GM11168 (cell line): Measurements from ENCODE around the gene PLEKHM2.
"Not testable (repeated sequence)": the region's sequence is repeated elsewhere in the genome, so short reads cannot be mapped to it uniquely, and the experiment has no call there.

Source experiments
- in situ Hi-C: fragments of 300-500 bp; cut with MboI; formaldehyde crosslinking; loops from one replicate; pipeline ENCODE4 v1.12.0; 2022; ENCODE audit warnings: low sequenced_read_pairs; ENCODE audit not compliant: unreplicated experiment

The PLEKHM2 gene

DNA sequence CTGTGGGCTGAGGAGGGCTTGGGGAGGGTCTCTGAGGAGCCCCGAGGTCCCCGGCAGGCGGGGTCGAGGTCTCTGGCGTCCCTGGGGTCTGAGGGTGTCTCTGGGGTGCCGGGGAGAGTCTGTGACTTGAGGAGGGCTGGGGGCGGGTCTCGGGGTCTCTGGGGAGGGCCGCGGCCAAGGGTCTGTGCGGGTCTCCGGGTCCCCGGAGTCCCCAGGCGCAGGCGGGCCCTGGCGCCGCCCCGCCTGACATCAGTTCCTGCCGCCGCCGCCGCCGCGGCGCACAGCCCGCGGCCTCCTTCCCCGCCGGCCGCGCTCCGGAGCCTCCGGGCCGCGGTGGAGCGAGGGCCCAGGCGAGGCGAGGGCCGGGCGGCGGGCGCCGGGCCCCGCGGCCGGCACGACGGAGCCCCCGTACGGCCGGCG is at the start of gene PLEKHM2:
PLEKHM2 (plus strand) TSS at position 279 of the 420 bp plus-strand sequence. CDS start 239 bp downstream, outside the sequence.
- in situ Hi-C loops, result no loop called here

GRCh38 chr1:15636436-15636835 is 47.7 kb upstream of the PLEKHM2 start:
- in situ Hi-C loops, result no loop called here

DNA sequence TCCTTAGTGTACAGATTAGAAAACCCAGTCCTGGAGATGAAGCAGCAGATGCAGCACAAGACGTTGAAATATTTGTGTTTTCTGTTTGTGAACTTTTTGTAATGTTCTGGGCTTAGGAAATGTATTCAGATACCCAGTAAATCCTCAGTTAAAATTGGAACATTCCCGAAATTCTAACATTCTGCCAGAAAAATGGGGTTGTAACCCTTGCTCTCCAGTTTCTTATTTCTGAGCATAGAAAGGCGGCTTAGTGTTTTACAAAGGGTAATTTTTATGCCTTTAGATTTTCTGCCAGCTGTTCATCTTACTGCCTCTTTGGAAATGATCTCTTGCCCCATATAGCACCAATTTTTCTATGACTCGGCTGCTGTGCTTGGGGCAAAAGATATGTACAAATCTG is 46.3 kb upstream of the PLEKHM2 start:
- in situ Hi-C loops, result no loop called here

GRCh38 chr1:15639262-15639661 is 44.9 kb upstream of the PLEKHM2 start:
- in situ Hi-C loops, result no loop called here

DNA sequence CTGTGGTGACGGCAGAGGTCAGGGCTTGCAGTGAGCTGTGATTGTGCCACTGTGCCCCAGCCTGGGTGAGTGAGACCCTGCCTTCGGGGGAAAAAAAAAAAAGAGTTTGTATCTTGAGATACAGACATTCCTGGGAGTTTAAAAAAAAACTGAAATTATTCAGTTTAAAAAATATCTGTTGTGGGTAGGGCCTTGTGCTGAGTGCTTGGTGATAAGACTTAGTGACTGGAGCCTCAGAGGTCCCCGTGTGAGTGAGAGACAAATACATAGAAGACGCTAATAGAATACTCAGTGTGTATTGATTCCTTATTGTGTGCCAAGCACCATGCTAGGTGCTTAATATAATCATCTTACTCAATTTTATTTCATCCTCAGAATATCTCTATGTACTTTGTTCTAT is 44.2 kb upstream of the PLEKHM2 start:
- in situ Hi-C loops, result no loop called here

- in situ Hi-C loops, result no loop called here
Observed at GRCh38 chr1:15640667-15641066, 43.5 kb upstream of the PLEKHM2 start.

- in situ Hi-C loops, result no loop called here
Observed at GRCh38 chr1:15649937-15650336, 34.2 kb upstream of the PLEKHM2 start.

GRCh38 chr1:15650433-15650832 is 33.7 kb upstream of the PLEKHM2 start:
- in situ Hi-C loops, result no loop called here

GRCh38 chr1:15652130-15652529 is 32.0 kb upstream of the PLEKHM2 start:
- in situ Hi-C loops, result not testable (repeated sequence)

GRCh38 chr1:15654091-15654690 is 29.9 kb upstream of the PLEKHM2 start:
- in situ Hi-C loops, result no loop called here

GRCh38 chr1:15656464-15656863 is 27.7 kb upstream of the PLEKHM2 start:
- in situ Hi-C loops, result no loop called here

- in situ Hi-C loops, result no loop called here
Observed at GRCh38 chr1:15657021-15657420, 27.1 kb upstream of the PLEKHM2 start.

DNA sequence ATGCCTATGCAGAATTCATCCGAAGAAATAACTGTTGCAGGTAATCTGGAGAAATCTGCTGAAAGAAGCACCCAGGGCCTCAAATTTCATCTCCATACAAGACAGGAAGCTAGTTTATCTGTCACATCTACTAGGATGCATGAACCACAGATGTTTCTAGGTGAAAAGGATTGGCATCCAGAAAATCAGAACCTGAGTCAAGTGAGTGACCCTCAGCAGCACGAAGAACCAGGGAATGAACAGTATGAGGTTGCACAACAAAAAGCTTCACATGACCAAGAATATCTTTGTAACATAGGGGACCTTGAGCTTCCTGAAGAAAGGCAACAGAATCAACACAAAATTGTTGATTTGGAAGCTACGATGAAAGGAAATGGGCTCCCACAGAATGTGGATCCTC is 24.0 kb upstream of the PLEKHM2 start:
- in situ Hi-C loops, result no loop called here

DNA sequence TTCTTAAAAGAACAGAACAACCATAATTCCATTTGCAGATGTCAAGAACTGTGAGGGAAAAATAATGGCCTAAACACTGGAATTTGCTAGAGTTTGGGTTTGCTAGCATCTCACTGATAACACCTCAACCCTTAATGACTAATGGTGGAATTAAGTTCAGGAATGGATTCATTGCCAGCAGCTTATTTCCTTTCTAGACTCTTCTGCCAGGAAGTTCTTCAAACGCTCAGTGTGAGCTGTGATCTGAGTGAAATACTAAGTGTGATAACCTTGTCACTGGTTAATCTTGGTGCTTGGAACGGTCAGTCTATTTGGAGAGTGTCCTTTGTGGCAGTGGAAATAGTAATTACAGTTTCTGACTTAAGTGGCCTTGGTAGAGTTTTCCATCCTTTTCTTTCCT is 21.6 kb upstream of the PLEKHM2 start:
- in situ Hi-C loops, result no loop called here

DNA sequence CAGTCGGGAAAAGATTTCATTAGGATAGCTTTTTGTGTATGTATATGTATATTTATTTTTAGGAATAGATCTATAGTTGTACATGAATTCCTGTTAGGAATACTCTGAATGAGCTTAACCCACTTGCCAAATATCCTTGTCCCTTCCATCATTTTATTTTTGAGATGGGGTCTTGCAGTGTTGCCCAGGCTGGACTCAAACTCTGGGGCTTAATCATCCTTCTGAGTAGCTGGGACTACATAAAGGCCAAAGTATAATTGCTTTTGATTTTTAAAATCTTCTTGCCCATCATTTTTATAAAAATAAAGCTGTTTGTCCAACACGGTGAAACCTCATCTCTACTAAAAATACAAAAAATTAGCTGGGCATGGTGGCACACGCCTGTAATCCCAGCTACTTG is 20.2 kb upstream of the PLEKHM2 start:
- in situ Hi-C loops, result no loop called here

- in situ Hi-C loops, result no loop called here
Observed at GRCh38 chr1:15667362-15667761, 16.8 kb upstream of the PLEKHM2 start.

- in situ Hi-C loops, result no loop called here
Observed at GRCh38 chr1:15668089-15668754, 15.9 kb upstream of the PLEKHM2 start.

GRCh38 chr1:15669074-15669473 is 15.0 kb upstream of the PLEKHM2 start:
- in situ Hi-C loops, result no loop called here

- in situ Hi-C loops, result no loop called here
Observed at GRCh38 chr1:15669864-15670263, 14.3 kb upstream of the PLEKHM2 start.

DNA sequence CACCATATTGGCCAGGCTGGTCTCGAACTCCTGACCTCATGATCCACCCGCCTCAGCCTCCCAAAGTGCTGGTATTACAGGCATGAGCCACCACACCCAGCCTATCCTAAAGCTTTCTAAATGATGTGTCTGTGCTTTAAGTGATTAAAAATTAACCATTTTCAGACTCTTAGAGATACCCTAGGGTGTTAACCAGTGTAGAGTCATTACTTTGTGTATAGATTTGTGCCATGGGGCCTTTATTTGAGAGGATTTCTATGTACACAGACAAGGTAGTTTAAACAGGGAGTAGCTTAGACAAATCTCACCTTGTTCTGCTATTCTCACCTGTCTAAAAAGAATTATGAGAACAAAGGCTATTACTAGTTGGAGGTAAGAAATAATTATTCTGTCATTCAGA is 12.7 kb upstream of the PLEKHM2 start:
- in situ Hi-C loops, result no loop called here

DNA sequence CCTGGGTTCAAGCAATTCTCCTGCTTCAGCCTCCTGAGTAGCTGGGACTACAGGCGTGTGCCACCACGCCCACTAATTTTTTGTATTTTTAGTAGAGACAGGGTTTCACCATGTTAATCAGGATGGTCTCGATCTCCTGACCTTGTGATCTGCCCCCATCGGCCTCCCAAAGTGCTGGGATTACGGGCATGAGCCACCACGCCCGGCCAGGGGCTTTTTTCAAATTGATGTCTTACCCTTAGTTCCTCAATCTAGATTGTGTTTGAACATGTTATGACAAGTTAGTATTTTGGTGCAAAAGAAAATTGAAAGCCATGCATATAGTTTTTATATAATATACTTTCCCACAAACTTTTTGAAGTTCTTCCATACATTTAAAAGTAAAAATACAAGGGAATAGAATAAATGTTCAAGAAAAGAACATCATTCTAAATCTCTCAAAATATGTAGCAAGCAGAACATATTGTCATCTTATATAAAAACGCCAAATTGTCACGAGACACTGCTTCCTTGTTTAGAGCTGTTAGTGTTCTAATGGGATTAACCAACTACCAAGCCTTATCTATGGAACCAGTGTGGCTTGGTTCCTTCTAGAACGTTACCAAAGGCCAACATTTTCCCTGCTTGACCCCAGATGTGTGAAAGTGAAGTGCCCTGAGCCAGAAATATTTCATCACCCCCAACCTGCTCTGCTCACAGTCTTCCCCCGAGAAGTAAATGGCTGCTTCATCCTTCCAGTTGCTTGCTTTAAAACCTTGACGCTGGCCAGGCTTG is 9.5 kb upstream of the PLEKHM2 start:
- in situ Hi-C loops, result no loop called here
